SK-N-MC (cell line): ENCODE measurements around the gene TUBD1.
"Not testable (repeated sequence)": the region's sequence is repeated elsewhere in the genome, so short reads cannot be mapped to it uniquely, and the experiment has no call there.

Experiments used
- EZH2 ChIP-seq: fragments of 200-600 bp; sonication (generic); IDR thresholded peaks from one replicate; pipeline ENCODE4 v1.6.1; 2017; ENCODE audit warnings: antibody characterized with exemption
- POLR2AphosphoS5 ChIP-seq: IDR thresholded peaks from 2 replicates; pipeline ENCODE4 v1.6.1; 2012; ENCODE audit warnings: mild to moderate bottlenecking, low read depth, low read length, borderline replicate concordance

- TF ChIP-seq POLR2AphosphoS5, EZH2: not testable (repeated sequence)
Observed at GRCh38 chr17:59933317-59933716, 40.6 kb upstream of the TUBD1 start.
